NK-92 (cell line): Measurements from ENCODE around the gene LRRC25.
"Not testable (repeated sequence)": the region's sequence is repeated elsewhere in the genome, so short reads cannot be mapped to it uniquely, and the experiment has no call there.

Source experiments
- DNase-seq: peaks from one replicate; lab custom pipeline; 2025; ENCODE audit not compliant: unreplicated experiment; lab: John Stamatoyannopoulos, UW

The LRRC25 gene

GRCh38 chr19:18380843-18381242, 16.6 kb downstream of the LRRC25 start:
- DNase-seq = no peak

GRCh38 chr19:18379803-18380747, 17.3 kb downstream of the LRRC25 start:
- no peak for DNase-seq

- DNase-seq = no peak
These were observed 20.4 kb downstream of the LRRC25 start for GRCh38 chr19:18377026-18377425.

GRCh38 chr19:18373892-18374629, 23.4 kb downstream of the LRRC25 start:
- no peak for DNase-seq

GRCh38 chr19:18373407-18373891, 24.0 kb downstream of the LRRC25 start:
- DNase-seq = no peak

GRCh38 chr19:18368504-18369222, 28.8 kb downstream of the LRRC25 start:
- no peak for DNase-seq

- no peak for DNase-seq
These were observed 31.4 kb downstream of the LRRC25 start for GRCh38 chr19:18366021-18366435.

GRCh38 chr19:18364826-18365528, 32.4 kb downstream of the LRRC25 start:
- DNase-seq = no peak

- not testable (repeated sequence) for DNase-seq
These were observed 33.1 kb downstream of the LRRC25 start for GRCh38 chr19:18364277-18364825.

GRCh38 chr19:18363787-18364186, 33.6 kb downstream of the LRRC25 start:
- DNase-seq = no peak

- no peak for DNase-seq
These were observed 34.4 kb downstream of the LRRC25 start for GRCh38 chr19:18362934-18363542.

GRCh38 chr19:18361646-18362045, 35.8 kb downstream of the LRRC25 start:
- no peak for DNase-seq

- no peak for DNase-seq
These were observed 40.4 kb downstream of the LRRC25 start for GRCh38 chr19:18357041-18357440.

- DNase-seq = not testable (repeated sequence)
These were observed 42.7 kb downstream of the LRRC25 start for GRCh38 chr19:18354743-18355142.

- DNase-seq = no peak
These were observed 43.9 kb downstream of the LRRC25 start for GRCh38 chr19:18353378-18354005.

- no peak for DNase-seq
These were observed 45.9 kb downstream of the LRRC25 start for GRCh38 chr19:18351544-18351943.

- DNase-seq = no peak
These were observed 46.9 kb downstream of the LRRC25 start for GRCh38 chr19:18350490-18350889.

- DNase-seq = no peak
These were observed 47.8 kb downstream of the LRRC25 start for GRCh38 chr19:18349524-18350128.

- not testable (repeated sequence) for DNase-seq
These were observed 48.5 kb downstream of the LRRC25 start for GRCh38 chr19:18348818-18349339.
